GM21515 (cell line): ENCODE results near the gene ZNF678.
"Not testable (repeated sequence)": the region's sequence is repeated elsewhere in the genome, so short reads cannot be mapped to it uniquely, and the experiment has no call there.

Source experiments
- ATAC-seq: cut with Tn5 transposase; IDR thresholded peaks from one replicate; pipeline ENCODE4 v1.9.1; 2021; ENCODE audit not compliant: unreplicated experiment

ZNF678 gene

DNA sequence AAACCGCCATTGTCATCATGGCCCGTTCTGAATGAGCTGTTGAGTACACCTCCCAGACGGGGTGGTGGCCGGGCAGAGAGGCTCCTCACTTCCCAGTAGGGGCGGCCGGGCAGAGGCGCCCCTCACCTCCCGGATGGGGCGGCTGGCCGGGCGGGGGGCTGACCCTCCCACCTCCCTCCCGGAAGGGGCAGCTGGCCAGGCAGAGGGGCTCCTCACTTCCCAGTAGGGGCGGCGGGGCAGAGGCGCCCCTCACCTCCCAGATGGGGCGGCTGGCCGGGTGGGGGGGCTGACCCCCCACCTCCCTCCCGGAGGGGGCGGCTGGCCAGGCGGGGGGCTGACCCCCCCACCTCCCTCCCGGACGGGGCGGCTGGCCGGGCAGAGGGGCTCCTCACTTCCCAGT, 147.1 kb downstream of the ZNF678 start:
- not testable (repeated sequence) for ATAC-seq

DNA sequence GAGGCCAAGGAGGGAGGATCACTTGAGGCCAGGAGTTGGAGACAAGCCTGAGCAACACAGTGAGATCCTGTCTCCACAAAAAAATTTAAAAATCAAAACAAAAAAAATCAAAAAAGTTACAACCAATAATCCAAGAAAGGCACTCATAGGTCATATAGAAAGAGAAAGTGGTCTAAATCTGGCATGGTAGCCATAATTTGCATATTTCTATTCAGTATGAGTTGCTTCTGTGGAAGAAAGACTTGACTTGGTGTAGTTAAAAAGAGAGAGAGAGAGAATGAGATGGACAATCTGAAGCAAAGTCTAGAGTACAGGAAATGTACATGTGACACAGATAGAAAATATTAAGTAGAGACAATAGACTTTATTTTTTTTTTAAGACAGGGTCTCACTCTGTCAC, 149.3 kb downstream of the ZNF678 start:
- no peak for ATAC-seq

DNA sequence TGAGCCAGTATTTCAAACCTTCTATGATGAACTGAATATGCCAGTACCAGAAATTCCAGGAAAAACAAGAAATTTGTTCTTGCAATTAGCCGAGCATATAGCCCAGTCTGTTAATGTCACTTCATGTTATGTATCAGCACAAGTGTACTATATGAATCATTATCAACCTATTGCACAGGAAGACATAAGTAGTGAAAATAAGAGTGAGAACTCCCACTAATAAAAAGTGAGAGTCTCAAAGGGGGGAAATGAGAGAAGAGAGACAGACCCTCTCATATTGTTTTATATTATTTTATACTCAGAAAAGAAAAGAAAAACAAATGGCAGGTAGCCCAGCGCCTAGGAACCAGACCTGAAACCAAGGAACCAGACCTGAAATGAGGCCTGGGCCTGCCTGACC, 155.6 kb downstream of the ZNF678 start:
- ATAC-seq = no peak

- ATAC-seq = no peak
These were observed 160.1 kb downstream of the ZNF678 start for GRCh38 chr1:227723474-227723873.

GRCh38 chr1:227725046-227725445, 161.7 kb downstream of the ZNF678 start:
- no peak for ATAC-seq

- no peak for ATAC-seq
These were observed 163.0 kb downstream of the ZNF678 start for GRCh38 chr1:227726318-227726717.
